Keratinocyte (primary cell): ENCODE measurements around the gene POMC. TPM values are rescaled to one million over a fixed set of nuclear protein-coding genes. Genes with fewer than 3 reads are reported as not detected.

Source experiments
- DNase-seq: peaks from one replicate; pipeline ENCODE4 v3.0.0-alpha.2; 2011; ENCODE audit warnings: low read depth, missing footprints, low spot score
- FAIRE-seq: peaks from 2 replicates; lab custom pipeline; 2011; peaks lifted over from hg19 to GRCh38; lab: Jason Lieb, UNC
- H2AFZ ChIP-seq: 2 replicates; pipeline ENCODE4 v1.6.0; 2012; ENCODE audit warnings: low read length, control low read depth, inconsistent platforms; ENCODE audit not compliant: control insufficient read depth
- H3K27ac ChIP-seq: 2 replicates; pipeline ENCODE4 v1.5.1; 2011; ENCODE audit warnings: low read length; ENCODE audit not compliant: control insufficient read depth, insufficient read depth
- H3K27me3 ChIP-seq: 3 replicates; pipeline ENCODE4 v1.6.0; 2011; ENCODE audit warnings: low read length; ENCODE audit not compliant: control insufficient read depth, insufficient read depth; ENCODE audit errors: extremely low read depth
- H3K36me3 ChIP-seq, 2 experiments: 2 replicates in 1 of 2; 3 replicates in 1 of 2; pipeline ENCODE4 v1.5.1; 2011; ENCODE audit warnings: low read length in 2 of 2, mild to moderate bottlenecking in 1 of 2; ENCODE audit not compliant: control insufficient read depth in 2 of 2, insufficient read depth in 2 of 2; ENCODE audit errors: extremely low read depth in 1 of 2
- H3K4me1 ChIP-seq: 3 replicates; pipeline ENCODE4 v1.5.1; 2011; ENCODE audit warnings: low read length; ENCODE audit not compliant: control insufficient read depth, insufficient read depth; ENCODE audit errors: extremely low read depth
- H3K4me2 ChIP-seq: 3 replicates; pipeline ENCODE4 v1.6.0; 2011; ENCODE audit warnings: low read depth, low read length; ENCODE audit not compliant: control insufficient read depth, insufficient read depth; ENCODE audit errors: extremely low read depth
- H3K4me3 ChIP-seq, 3 experiments: fragments of 200-600 bp in 1 of 3; sonication (generic) in 1 of 3; 2 replicates in 2 of 3; 3 replicates in 1 of 3; pipeline ENCODE4 v1.5.1; 2011 to 2016; ENCODE audit warnings: low read length in 3 of 3, mild to moderate bottlenecking in 3 of 3, control low read depth in 2 of 3, inconsistent platforms in 1 of 3, low read depth in 1 of 3, mixed read lengths in 1 of 3, mixed run types in 1 of 3, moderate library complexity in 1 of 3; ENCODE audit not compliant: control insufficient read depth in 2 of 3, insufficient read depth in 2 of 3; ENCODE audit errors: extremely low read depth in 1 of 3
- H3K79me2 ChIP-seq: 2 replicates; pipeline ENCODE4 v1.6.0; 2012; ENCODE audit warnings: low read length; ENCODE audit not compliant: control insufficient read depth, insufficient read depth
- H3K9ac ChIP-seq: 3 replicates; pipeline ENCODE4 v1.6.0; 2011; ENCODE audit warnings: low read length; ENCODE audit not compliant: control insufficient read depth, insufficient read depth; ENCODE audit errors: extremely low read depth
- H3K9me1 ChIP-seq: 3 replicates; pipeline ENCODE4 v1.6.0; 2011; ENCODE audit warnings: low read length; ENCODE audit not compliant: control insufficient read depth, insufficient read depth; ENCODE audit errors: extremely low read depth
- H3K9me3 ChIP-seq: 2 replicates; pipeline ENCODE4 v1.5.1; 2012; ENCODE audit warnings: low read depth, low read length; ENCODE audit not compliant: control insufficient read depth
- H4K20me1 ChIP-seq: 3 replicates; pipeline ENCODE4 v1.6.0; 2011; ENCODE audit warnings: low read length; ENCODE audit not compliant: control insufficient read depth, insufficient read depth; ENCODE audit errors: extremely low read depth
- EZH2 ChIP-seq: IDR thresholded peaks from one replicate; pipeline ENCODE4 v1.6.1; 2012; ENCODE audit warnings: inconsistent platforms, mild to moderate bottlenecking, low read length, moderate library complexity
- dilution Hi-C: fragments of 300-500 bp; cut with MboI; formaldehyde crosslinking; loops from one replicate; pipeline ENCODE4 v1.7.0; 2020; ENCODE audit warnings: low sequenced_read_pairs; ENCODE audit not compliant: extremely low pct_ligation_motif_present
- polyA plus RNA-seq, 5 experiments: library from polyadenylated mRNA; depleted of rRNA in 3 of 5; stranded (reverse) in 3 of 5; stranded (forward) in 1 of 5; unstranded in 1 of 5; fragments of >200 nt; gene quantifications; 1 replicate in 1 of 5; 2 replicates in 3 of 5; 3 replicates in 1 of 5; pipeline versions ENCODE4 v1.2.1 to v1.2.3, GENCODE V29; 2011 to 2012; ENCODE audit warnings: missing spikeins in 2 of 5, low read depth in 1 of 5, low replicate concordance in 1 of 5
- TF ChIP-seq, protein P1 (sequence below), 3 experiments: IDR thresholded peaks in 1 of 3; conservative IDR thresholded peaks in 1 of 3; optimal IDR thresholded peaks in 1 of 3; 2 replicates in 2 of 3; 3 replicates in 1 of 3; pipeline versions ENCODE3 to v1.5.1; 2011; ENCODE audit warnings: low read length in 3 of 3, mild to moderate bottlenecking in 3 of 3, moderate library complexity in 2 of 3, control low read depth in 1 of 3, inconsistent platforms in 1 of 3; ENCODE audit not compliant: insufficient read depth in 2 of 3; ENCODE audit errors: extremely low read depth in 1 of 3

The POMC gene
- polyA plus RNA-seq, 1 donor (not counting 4 experiments of a cell fraction or from before 2014, with no cell fraction given): not detected

DNA sequence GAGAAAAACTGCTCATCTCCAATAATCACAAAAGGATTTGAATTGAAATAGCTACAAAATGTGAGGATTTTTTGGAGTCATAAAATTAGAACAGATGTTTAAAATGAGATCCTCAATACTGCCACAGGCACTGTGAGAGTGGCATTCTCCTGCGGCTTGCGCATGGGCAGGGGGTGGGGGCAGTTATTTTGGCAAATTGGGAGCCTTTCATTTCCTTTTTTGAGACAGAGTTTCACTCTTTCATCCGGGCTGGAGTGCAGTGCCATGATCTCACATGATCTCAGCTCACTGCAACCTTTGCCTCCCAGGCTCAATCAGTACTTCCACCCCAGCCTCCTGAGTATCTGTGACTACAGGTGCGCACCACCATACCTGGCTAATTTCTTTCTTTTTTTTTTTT lies 42.4 kb downstream of the POMC start:
- no peaks in the 10 kb centered on the region for H3K9me3 ChIP-seq
- no peaks in the 10 kb centered on the region for H4K20me1 ChIP-seq
- DNase-seq (no peak), FAIRE-seq (no peak)
- dilution Hi-C loops: no loop called here
- H2AFZ ChIP-seq: no peak overlapping the region
- no peak for TF ChIP-seq EZH2
- TF ChIP-seq, protein P1, sequence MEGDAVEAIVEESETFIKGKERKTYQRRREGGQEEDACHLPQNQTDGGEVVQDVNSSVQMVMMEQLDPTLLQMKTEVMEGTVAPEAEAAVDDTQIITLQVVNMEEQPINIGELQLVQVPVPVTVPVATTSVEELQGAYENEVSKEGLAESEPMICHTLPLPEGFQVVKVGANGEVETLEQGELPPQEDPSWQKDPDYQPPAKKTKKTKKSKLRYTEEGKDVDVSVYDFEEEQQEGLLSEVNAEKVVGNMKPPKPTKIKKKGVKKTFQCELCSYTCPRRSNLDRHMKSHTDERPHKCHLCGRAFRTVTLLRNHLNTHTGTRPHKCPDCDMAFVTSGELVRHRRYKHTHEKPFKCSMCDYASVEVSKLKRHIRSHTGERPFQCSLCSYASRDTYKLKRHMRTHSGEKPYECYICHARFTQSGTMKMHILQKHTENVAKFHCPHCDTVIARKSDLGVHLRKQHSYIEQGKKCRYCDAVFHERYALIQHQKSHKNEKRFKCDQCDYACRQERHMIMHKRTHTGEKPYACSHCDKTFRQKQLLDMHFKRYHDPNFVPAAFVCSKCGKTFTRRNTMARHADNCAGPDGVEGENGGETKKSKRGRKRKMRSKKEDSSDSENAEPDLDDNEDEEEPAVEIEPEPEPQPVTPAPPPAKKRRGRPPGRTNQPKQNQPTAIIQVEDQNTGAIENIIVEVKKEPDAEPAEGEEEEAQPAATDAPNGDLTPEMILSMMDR (optimal IDR thresholded peaks at IDR 0.05 in 1 of 3, IDR thresholded peaks at IDR 0.05 in 1 of 3, conservative IDR thresholded peaks at IDR 0.05 in 1 of 3; ENCODE audit: extremely low read depth in 1 of 3, insufficient read depth in 2 of 3, low read length in 3 of 3): no peak
- no peak overlapping the region for H3K4me2 ChIP-seq
- peaks cover 3% of the 10 kb centered on the region for H3K4me1 ChIP-seq
- no peaks in the 10 kb centered on the region for H3K9me1 ChIP-seq
- H3K36me3 ChIP-seq: no peaks in the 10 kb centered on the region
- no peaks in the 10 kb centered on the region for H3K79me2 ChIP-seq
- peaks cover 14% of the 10 kb centered on the region for H3K27me3 ChIP-seq
- no peak overlapping the region for H3K9ac ChIP-seq
- no peak overlapping the region for H3K27ac ChIP-seq
- no peak overlapping the region for H3K4me3 ChIP-seq

DNA sequence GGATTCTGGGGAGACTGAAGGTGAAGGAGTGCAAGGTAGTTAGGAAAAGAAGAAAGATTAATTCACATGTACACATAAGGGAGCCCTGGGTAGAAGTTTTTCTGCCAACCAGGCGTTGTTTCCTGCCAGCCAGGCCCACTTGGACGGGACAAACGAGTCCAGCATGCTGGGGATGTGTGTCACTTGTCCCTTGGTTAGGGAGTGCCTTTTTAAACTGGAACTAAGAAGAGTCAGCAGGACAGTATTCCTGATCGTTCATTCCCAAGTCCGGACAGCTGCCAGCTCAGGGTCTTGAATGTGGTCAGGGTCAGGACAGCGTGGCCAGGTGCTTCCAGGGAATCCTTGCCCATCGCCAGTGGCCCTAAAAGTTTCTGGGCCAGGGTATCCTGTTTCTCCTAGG lies 43.2 kb downstream of the POMC start:
- no peaks in the 10 kb centered on the region for H3K36me3 ChIP-seq
- H3K27ac ChIP-seq: no peak overlapping the region
- H4K20me1 ChIP-seq: no peaks in the 10 kb centered on the region
- H2AFZ ChIP-seq: no peak overlapping the region
- H3K9me3 ChIP-seq: no peaks in the 10 kb centered on the region
- no peak overlapping the region for H3K4me3 ChIP-seq
- DNase-seq (no peak), FAIRE-seq (no peak)
- no peaks in the 10 kb centered on the region for H3K79me2 ChIP-seq
- dilution Hi-C loops: no loop called here
- H3K4me2 ChIP-seq: no peak overlapping the region
- H3K9ac ChIP-seq: no peak overlapping the region
- H3K9me1 ChIP-seq: no peaks in the 10 kb centered on the region
- no peak for TF ChIP-seq EZH2
- TF ChIP-seq, protein P1 (optimal IDR thresholded peaks at IDR 0.05 in 1 of 3, IDR thresholded peaks at IDR 0.05 in 1 of 3, conservative IDR thresholded peaks at IDR 0.05 in 1 of 3; ENCODE audit: extremely low read depth in 1 of 3, insufficient read depth in 2 of 3, low read length in 3 of 3): no peak
- H3K4me1 ChIP-seq: peaks cover 3% of the 10 kb centered on the region
- H3K27me3 ChIP-seq: peaks cover 8% of the 10 kb centered on the region
